Measurements from ENCODE around the gene SEMA4B. TPM values are rescaled to one million over a fixed set of nuclear protein-coding genes. Genes with fewer than 3 reads are reported as not detected.

SEMA4B gene
- polyA plus RNA-seq, 1 experiment: 13.5 TPM

- TF ChIP-seq CTCF (IDR thresholded peaks at IDR 0.05; ENCODE audit: low read depth, low read length): no peak
- ChIA-PET POLR2A (no interaction called here), CTCF (no interaction called here)
- Histone ChIP-seq H3K27ac (ENCODE audit: low read depth, low read length) (no peak overlapping the region), H3K4me3 (ENCODE audit: low read depth, low read length) (no peak overlapping the region), H3K27me3 (ENCODE audit: control insufficient read depth, insufficient read depth, low read length) (no peaks in the 10 kb centered on the region), H3K9me3 (ENCODE audit: control insufficient read depth, insufficient read depth, low read length) (no peaks in the 10 kb centered on the region; the same call in 1 of the 2 replicates)
- DNase-seq (ENCODE audit: low read depth, low spot score): no peak
Measured at GRCh38 chr15:90228960-90229359, 27.8 kb downstream of the SEMA4B start.

DNA sequence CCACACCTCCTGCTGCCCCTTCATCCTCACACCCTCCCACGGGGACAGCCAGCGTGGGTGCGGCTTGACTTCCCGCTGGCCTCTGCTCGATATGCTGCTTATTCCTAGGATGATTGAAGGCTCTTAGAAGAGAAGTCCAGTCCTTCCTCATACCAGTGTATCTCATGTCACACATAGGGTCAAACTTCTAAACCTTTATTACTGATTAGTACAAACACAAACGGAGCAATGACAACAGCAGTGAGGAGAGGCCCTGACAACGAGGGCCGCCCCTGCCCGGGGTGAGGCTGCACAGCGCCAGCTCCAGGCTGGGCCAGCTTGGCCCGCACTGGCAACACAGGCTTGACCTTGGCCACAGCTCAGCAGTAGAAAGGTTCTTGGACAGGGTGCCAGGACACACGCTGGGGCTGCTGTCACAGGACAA lies 29.0 kb downstream of the SEMA4B start:
- CTCF ChIA-PET: interaction anchor here (4.8 kb wide), 1 partner anchor 8 kb away, joined by 36 read pairs; no protein-coding TSS in a partner anchor
- POLR2A ChIA-PET: no interaction called here
- Histone ChIP-seq H3K27ac (ENCODE audit: low read depth, low read length) (no peak overlapping the region), H3K27me3 (ENCODE audit: control insufficient read depth, insufficient read depth, low read length) (no peaks in the 10 kb centered on the region), H3K9me3 (ENCODE audit: control insufficient read depth, insufficient read depth, low read length) (no peaks in the 10 kb centered on the region; the same call in 1 of the 2 replicates), H3K4me3 (ENCODE audit: low read depth, low read length) (no peak overlapping the region)
- no peak for DNase-seq (ENCODE audit: low read depth, low spot score)
- no peak for TF ChIP-seq CTCF (IDR thresholded peaks at IDR 0.05; ENCODE audit: low read depth, low read length)

- ChIA-PET CTCF (interaction anchor here (4.8 kb wide), 1 partner anchor 9 kb away, joined by 36 read pairs; no protein-coding TSS in a partner anchor), POLR2A (no interaction called here)
- TF ChIP-seq CTCF (IDR thresholded peaks at IDR 0.05; ENCODE audit: low read depth, low read length): no peak
Measured at GRCh38 chr15:90230610-90231009, 29.5 kb downstream of the SEMA4B start.

DNA sequence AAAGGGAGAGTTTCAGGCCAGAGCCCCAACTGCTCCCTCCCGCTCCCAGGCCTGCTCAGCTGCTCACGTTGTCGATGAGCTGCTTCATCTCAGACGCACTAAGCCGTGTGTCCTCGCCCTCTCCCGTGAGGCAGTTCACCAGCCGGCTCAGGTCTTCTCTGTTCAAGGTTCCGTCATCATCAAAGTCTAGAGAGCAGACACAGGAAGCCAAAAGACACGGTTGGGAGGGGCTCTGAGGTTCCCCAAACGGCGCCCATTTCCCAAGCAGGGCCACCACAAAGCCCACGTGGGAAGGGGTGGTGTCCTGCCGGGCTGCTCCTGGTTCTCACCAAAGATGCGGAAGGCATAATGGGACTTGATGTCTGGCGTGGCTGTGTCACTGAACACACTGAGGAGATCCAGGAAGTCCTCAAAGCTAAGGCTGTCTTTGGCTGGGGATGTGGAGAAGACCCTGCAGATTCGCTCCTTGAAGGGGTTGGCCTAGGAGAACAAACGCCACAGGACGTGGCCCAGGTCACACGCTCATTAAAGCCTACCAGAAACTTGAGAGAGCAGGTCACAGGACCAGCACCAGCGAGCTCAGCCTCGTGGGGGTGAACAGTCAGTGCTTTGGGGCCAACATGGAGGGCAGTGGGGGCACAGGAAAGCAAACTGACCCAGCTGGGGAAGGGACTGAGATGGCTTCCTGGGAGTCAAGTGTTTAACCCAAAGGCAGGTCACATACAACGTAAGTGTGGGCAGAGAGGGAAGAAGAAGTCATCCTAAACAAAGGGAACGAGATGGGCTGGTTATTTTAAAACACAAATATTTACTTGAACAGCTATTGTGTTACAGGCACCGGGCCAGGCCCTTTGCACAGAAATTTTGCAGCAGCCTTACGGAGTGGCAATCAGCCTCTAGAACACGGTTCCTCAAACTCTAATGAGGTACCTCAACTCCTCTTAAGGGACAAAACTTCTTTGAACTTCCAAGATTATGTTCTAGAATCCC lies 30.2 kb downstream of the SEMA4B start:
- Histone ChIP-seq H3K27me3 (ENCODE audit: control insufficient read depth, insufficient read depth, low read length) (no peaks in the 10 kb centered on the region), H3K27ac (ENCODE audit: low read depth, low read length) (no peak overlapping the region), H3K9me3 (ENCODE audit: control insufficient read depth, insufficient read depth, low read length) (no peaks in the 10 kb centered on the region; the same call in 1 of the 2 replicates), H3K4me3 (ENCODE audit: low read depth, low read length) (no peak overlapping the region)
- TF ChIP-seq CTCF (IDR thresholded peaks at IDR 0.05; ENCODE audit: low read depth, low read length): no peak
- ChIA-PET CTCF (interaction anchor here (1.0 to 4.8 kb wide), 3 partner anchors 9 to 19 kb away, joined by 3 to 36 read pairs (median 6); no protein-coding TSS in a partner anchor), POLR2A (no interaction called here)
- no peak for DNase-seq (ENCODE audit: low read depth, low spot score)

More at GRCh38 chr15:90230610-90231009, 29.5 kb downstream of the SEMA4B start:
- Histone ChIP-seq H3K4me3 (ENCODE audit: low read depth, low read length) (no peak overlapping the region), H3K9me3 (ENCODE audit: control insufficient read depth, insufficient read depth, low read length) (no peaks in the 10 kb centered on the region; the same call in 1 of the 2 replicates), H3K27me3 (ENCODE audit: control insufficient read depth, insufficient read depth, low read length) (no peaks in the 10 kb centered on the region), H3K27ac (ENCODE audit: low read depth, low read length) (no peak overlapping the region)
- DNase-seq (ENCODE audit: low read depth, low spot score): no peak

GRCh38 chr15:90232196-90232595 lies 31.1 kb downstream of the SEMA4B start:
- CTCF ChIA-PET: interaction anchor here (0.6 to 4.8 kb wide), 10 partner anchors 10 to 724 kb away, joined by 3 to 36 read pairs (median 4); partner anchors contain the start of gene SEMA4B
- POLR2A ChIA-PET: interaction anchor here (0.5 kb wide), 1 partner anchor 354 kb away, joined by 5 read pairs; no protein-coding TSS in a partner anchor
- DNase-seq (ENCODE audit: low read depth, low spot score): no peak
- H3K27ac ChIP-seq (ENCODE audit: low read depth, low read length): no peak overlapping the region
- no peaks in the 10 kb centered on the region for H3K27me3 ChIP-seq (ENCODE audit: control insufficient read depth, insufficient read depth, low read length)
- no peak for TF ChIP-seq CTCF (IDR thresholded peaks at IDR 0.05; ENCODE audit: low read depth, low read length)
- H3K9me3 ChIP-seq (ENCODE audit: control insufficient read depth, insufficient read depth, low read length): no peaks in the 10 kb centered on the region; the same call in 1 of the 2 replicates
- H3K4me3 ChIP-seq (ENCODE audit: low read depth, low read length): no peak overlapping the region; the same call in 1 of the 2 replicates
